NOMO-1 treated with DMSO at 0.1 percent for 48 hours (cell line): ENCODE data around the gene ENOX1.

Experiments used
- DNase-seq: peaks from one replicate; lab custom pipeline; 2025; ENCODE audit not compliant: unreplicated experiment; lab: John Stamatoyannopoulos, UW

The ENOX1 gene

GRCh38 chr13:43326100-43326499 is 460.7 kb downstream of the ENOX1 start:
- no peak for DNase-seq

- DNase-seq = no peak
Observed at GRCh38 chr13:43325636-43326035, 461.1 kb downstream of the ENOX1 start.

GRCh38 chr13:43324129-43324528 is 462.6 kb downstream of the ENOX1 start:
- no peak for DNase-seq

GRCh38 chr13:43319617-43320444 is 466.9 kb downstream of the ENOX1 start:
- DNase-seq = no peak

GRCh38 chr13:43316946-43317353 is 469.8 kb downstream of the ENOX1 start:
- DNase-seq = peak; percentile 78

- no peak for DNase-seq
Observed at GRCh38 chr13:43316281-43316680, 470.5 kb downstream of the ENOX1 start.

- DNase-seq = no peak
Observed at GRCh38 chr13:43315522-43315921, 471.2 kb downstream of the ENOX1 start.

- DNase-seq = no peak
Observed at GRCh38 chr13:43309311-43309710, 477.5 kb downstream of the ENOX1 start.

GRCh38 chr13:43307921-43308433 is 478.8 kb downstream of the ENOX1 start:
- peak; percentile 93 for DNase-seq

GRCh38 chr13:43307221-43307920 is 479.4 kb downstream of the ENOX1 start:
- DNase-seq = no peak

- DNase-seq = no peak
Observed at GRCh38 chr13:43306372-43306771, 480.4 kb downstream of the ENOX1 start.

- DNase-seq = no peak
Observed at GRCh38 chr13:43305416-43305815, 481.4 kb downstream of the ENOX1 start.

- no peak for DNase-seq
Observed at GRCh38 chr13:43304945-43305344, 481.8 kb downstream of the ENOX1 start.

GRCh38 chr13:43304449-43304848 is 482.3 kb downstream of the ENOX1 start:
- DNase-seq = no peak

- peak; percentile 70 for DNase-seq
Observed at GRCh38 chr13:43303033-43303729, 483.6 kb downstream of the ENOX1 start.

GRCh38 chr13:43301346-43301969 is 485.3 kb downstream of the ENOX1 start:
- no peak for DNase-seq

GRCh38 chr13:43300865-43301264 is 485.9 kb downstream of the ENOX1 start:
- DNase-seq = no peak

GRCh38 chr13:43299374-43299773 is 487.4 kb downstream of the ENOX1 start:
- DNase-seq = no peak

- no peak for DNase-seq
Observed at GRCh38 chr13:43298816-43299215, 488.0 kb downstream of the ENOX1 start.

- no peak for DNase-seq
Observed at GRCh38 chr13:43297967-43298678, 488.6 kb downstream of the ENOX1 start.
